IMR-90 (cell line): ENCODE results near the gene CWC27. TPM values are rescaled to one million over a fixed set of nuclear protein-coding genes. Genes with fewer than 3 reads are reported as not detected.
A peak's percentile ranks its signal among the peaks of the same experiment; 100 is the strongest.

ENCODE experiments used
- ATAC-seq: fragments of 200-7000 bp; cut with Tn5 transposase; 2 replicates; pipeline ENCODE4 v1.9.1; 2020; ENCODE audit warnings: low read depth, mild to moderate bottlenecking, moderate library complexity
- BruUV-seq: library from RNA; stranded (reverse); fragments of 400-500 nt; replicated peaks from 2 replicates; lab custom pipeline; 2021; lab: Mats Ljungman, UMichigan
- CTCF ChIA-PET: fragments of 300-600 bp; formaldehyde crosslinking; extraction: SDS; loops from one replicate; lab custom pipeline; 2021; ENCODE audit warnings: antibody characterized with exemption; lab: Yijun Ruan, JAX
- POLR2A ChIA-PET: fragments of 300-600 bp; sonication (Branson Sonifier 250); formaldehyde crosslinking; loops from one replicate; lab custom pipeline; 2022; ENCODE audit warnings: antibody characterized with exemption; ENCODE audit not compliant: unreplicated experiment; lab: Charles Lee
- DNase-seq: peaks from one replicate; pipeline ENCODE4 v3.0.0; 2013
- H2AFZ ChIP-seq: replicated peaks from 2 replicates; pipeline ENCODE3; 2013; ENCODE audit warnings: low read length, mild to moderate bottlenecking; ENCODE audit not compliant: poor library complexity
- H2AK5ac ChIP-seq: 2 replicates; pipeline ENCODE4 v1.6.1; 2013; ENCODE audit warnings: low read depth, low read length, inconsistent platforms
- H2AK9ac ChIP-seq: replicated peaks from 2 replicates; pipeline ENCODE3; 2013; ENCODE audit warnings: mild to moderate bottlenecking, low read depth, low read length, moderate library complexity; ENCODE audit not compliant: poor library complexity
- H2BK120ac ChIP-seq: 2 replicates; pipeline ENCODE4 v1.6.1; 2013; ENCODE audit warnings: low read depth, low read length, inconsistent platforms
- H2BK15ac ChIP-seq: 3 replicates; pipeline ENCODE4 v1.6.1; 2013; ENCODE audit warnings: low read depth, low read length, inconsistent platforms
- H2BK20ac ChIP-seq: 2 replicates; pipeline ENCODE4 v1.6.1; 2013; ENCODE audit warnings: low read depth, mild to moderate bottlenecking, inconsistent platforms, low read length, moderate library complexity
- H2BK5ac ChIP-seq: 2 replicates; pipeline ENCODE4 v1.6.1; 2013; ENCODE audit warnings: mild to moderate bottlenecking, low read depth, low read length, inconsistent platforms; ENCODE audit not compliant: poor library complexity, severe bottlenecking
- H3K14ac ChIP-seq: replicated peaks from 2 replicates; pipeline ENCODE4 v1.6.1; 2013; ENCODE audit warnings: low read depth, low read length, inconsistent platforms
- H3K18ac ChIP-seq: 2 replicates; pipeline ENCODE4 v1.6.1; 2013; ENCODE audit warnings: low read depth, low read length, control low read depth
- H3K23ac ChIP-seq: 2 replicates; pipeline ENCODE4 v1.6.1; 2013; ENCODE audit warnings: low read depth, low read length, inconsistent platforms
- H3K27ac ChIP-seq: 2 replicates; pipeline ENCODE4 v1.5.1; 2013; ENCODE audit warnings: mild to moderate bottlenecking, control low read depth, low read length; ENCODE audit not compliant: insufficient read depth
- H3K27me3 ChIP-seq: 2 replicates; pipeline ENCODE4 v1.6.1; 2013; ENCODE audit warnings: low read length; ENCODE audit not compliant: control insufficient read depth, insufficient read depth
- H3K36me3 ChIP-seq: 2 replicates; pipeline ENCODE4 v1.6.1; 2013; ENCODE audit warnings: low read length, mixed read lengths; ENCODE audit not compliant: control insufficient read depth, insufficient read depth
- H3K4ac ChIP-seq: 2 replicates; pipeline ENCODE4 v1.6.1; 2013; ENCODE audit warnings: low read depth, low read length, inconsistent platforms
- H3K4me1 ChIP-seq: 2 replicates; pipeline ENCODE4 v1.6.1; 2013; ENCODE audit warnings: low read length, mixed read lengths; ENCODE audit not compliant: control insufficient read depth, insufficient read depth
- H3K4me2 ChIP-seq: 2 replicates; pipeline ENCODE4 v1.6.1; 2013; ENCODE audit warnings: low read depth, mild to moderate bottlenecking, control low read depth, low read length, moderate library complexity
- H3K4me3 ChIP-seq: 2 replicates; pipeline ENCODE4 v1.5.1; 2013; ENCODE audit warnings: low read depth, mild to moderate bottlenecking, control low read depth, low read length, moderate library complexity; ENCODE audit not compliant: insufficient read depth
- H3K56ac ChIP-seq: 2 replicates; pipeline ENCODE4 v1.6.1; 2013; ENCODE audit warnings: low read length, inconsistent platforms; ENCODE audit not compliant: insufficient read depth; ENCODE audit errors: extremely low read depth
- H3K79me1 ChIP-seq, 2 experiments: 2 replicates each; pipeline ENCODE4 v1.6.1; 2013; ENCODE audit warnings: low read length in 2 of 2, inconsistent platforms in 1 of 2, low read depth in 1 of 2
- H3K9ac ChIP-seq: 2 replicates; pipeline ENCODE4 v1.6.1; 2013; ENCODE audit warnings: low read depth, low read length, control low read depth
- H3K9me1 ChIP-seq: 2 replicates; pipeline ENCODE4 v1.6.1; 2013; ENCODE audit warnings: low read length, inconsistent platforms; ENCODE audit not compliant: insufficient read depth
- H3K9me3 ChIP-seq: 2 replicates; pipeline ENCODE4 v1.6.1; 2013; ENCODE audit warnings: low read length; ENCODE audit not compliant: control insufficient read depth, insufficient read depth
- H4K20me1 ChIP-seq: 2 replicates; pipeline ENCODE4 v1.6.1; 2013; ENCODE audit warnings: low read length, inconsistent platforms; ENCODE audit not compliant: insufficient read depth
- H4K5ac ChIP-seq: 2 replicates; pipeline ENCODE4 v1.6.1; 2013; ENCODE audit warnings: mild to moderate bottlenecking, low read depth, low read length, control low read depth
- H4K8ac ChIP-seq, 2 experiments: 2 replicates each; pipeline ENCODE4 v1.6.1; 2013; ENCODE audit warnings: low read depth in 2 of 2, low read length in 2 of 2, control low read depth in 1 of 2, inconsistent platforms in 1 of 2
- H4K91ac ChIP-seq: 2 replicates; pipeline ENCODE4 v1.6.1; 2013; ENCODE audit warnings: low read depth, low read length, inconsistent platforms; ENCODE audit not compliant: insufficient read depth
- BHLHE40 ChIP-seq: fragments of 150-350 bp; IDR thresholded peaks from 2 replicates; pipeline ENCODE4 v1.6.1; 2016; ENCODE audit warnings: mild to moderate bottlenecking, low read depth, low read length
- CEBPB ChIP-seq: IDR thresholded peaks from 2 replicates; pipeline ENCODE4 v1.6.1; 2012; ENCODE audit warnings: low read depth, low read length, improper control_type of control experiment
- CHD1 ChIP-seq: IDR thresholded peaks from 2 replicates; pipeline ENCODE4 v1.6.1; 2012; ENCODE audit warnings: low read depth, low read length, improper control_type of control experiment
- CTCF ChIP-seq: conservative IDR thresholded peaks from 2 replicates; pipeline ENCODE4 v1.5.1; 2012; ENCODE audit warnings: mild to moderate bottlenecking, low read depth, low read length, improper control_type of control experiment
- ELK1 ChIP-seq: fragments of 150-350 bp; IDR thresholded peaks from 2 replicates; pipeline ENCODE4 v1.6.1; 2016; ENCODE audit warnings: low read depth, mild to moderate bottlenecking, low read length, moderate library complexity, borderline replicate concordance
- FOS ChIP-seq: fragments of 150-350 bp; IDR thresholded peaks from 2 replicates; pipeline ENCODE4 v1.6.1; 2016; ENCODE audit warnings: low read depth, low read length
- MAFK ChIP-seq: IDR thresholded peaks from 2 replicates; pipeline ENCODE4 v1.6.1; 2012; ENCODE audit warnings: low read depth, low read length, improper control_type of control experiment
- MAZ ChIP-seq: IDR thresholded peaks from 2 replicates; pipeline ENCODE4 v1.6.1; 2012; ENCODE audit warnings: low read depth, mild to moderate bottlenecking, low read length, improper control_type of control experiment, moderate library complexity, borderline replicate concordance
- MXI1 ChIP-seq: IDR thresholded peaks from 2 replicates; pipeline ENCODE4 v1.6.1; 2012; ENCODE audit warnings: low read depth, mild to moderate bottlenecking, low read length, moderate library complexity, borderline replicate concordance
- NFE2L2 ChIP-seq: fragments of 150-350 bp; IDR thresholded peaks from 2 replicates; pipeline ENCODE4 v1.6.1; 2016; ENCODE audit warnings: low read depth, mild to moderate bottlenecking, low read length
- POLR2A ChIP-seq: IDR thresholded peaks from 2 replicates; pipeline ENCODE4 v1.6.1; 2012; ENCODE audit warnings: mild to moderate bottlenecking, low read depth, low read length
- RAD21 ChIP-seq: IDR thresholded peaks from 2 replicates; pipeline ENCODE4 v1.6.1; 2012; ENCODE audit warnings: low read length, improper control_type of control experiment
- RCOR1 ChIP-seq: IDR thresholded peaks from 2 replicates; pipeline ENCODE4 v1.6.1; 2012; ENCODE audit warnings: mild to moderate bottlenecking, low read length, improper control_type of control experiment; ENCODE audit not compliant: insufficient replicate concordance
- RFX5 ChIP-seq: IDR thresholded peaks from 2 replicates; pipeline ENCODE4 v1.8.0; 2012; ENCODE audit warnings: low read depth, mild to moderate bottlenecking, low read length, moderate library complexity
- USF2 ChIP-seq: fragments of 150-350 bp; IDR thresholded peaks from 2 replicates; pipeline ENCODE4 v1.6.1; 2017; ENCODE audit warnings: mild to moderate bottlenecking, antibody characterized with exemption, low read length, low read depth
- WGBS, 2 experiments: methylation state at CpG; one replicate each; pipeline versions ENCODE4 v1.1.5 to v1.1.7; 2013; ENCODE audit warnings: missing lambda C conversion rate in 2 of 2; ENCODE audit not compliant: insufficient read length in 1 of 2; ENCODE audit errors: extremely low coverage in 2 of 2; 5-methylcytosine and 5-hydroxymethylcytosine counted together
- dilution Hi-C: fragments of 300-500 bp; cut with HindIII; formaldehyde crosslinking; loops from one replicate; pipeline ENCODE4 v1.14.3; 2018; ENCODE audit warnings: low sequenced_read_pairs; ENCODE audit not compliant: unreplicated experiment
- in situ Hi-C: fragments of 300-500 bp; cut with MboI; formaldehyde crosslinking; loops from 3 replicates; pipeline ENCODE4 v1.14.3; 2019; ENCODE audit warnings: low sequenced_read_pairs, inconsistent platforms, mixed read lengths
- intact Hi-C: fragments of 100-400 bp; cut with micrococcal nuclease; formaldehyde crosslinking; loops from 2 replicates; pipeline ENCODE4 v1.10.0; 2022
- polyA plus RNA-seq, 3 experiments: library from polyadenylated mRNA; depleted of rRNA; stranded (reverse); fragments of >200 nt; gene quantifications; 2 replicates each; pipeline ENCODE4 v1.2.3, GENCODE V29; 2012; ENCODE audit warnings: low replicate concordance in 1 of 3
- total RNA-seq: library from RNA; depleted of rRNA; stranded (reverse); fragments of >200 nt; gene quantifications from 2 replicates; pipeline ENCODE4 v1.2.3, GENCODE V29; 2012

The CWC27 gene
- total and polyA plus RNA-seq, 2 of the 4 experiments (the other 2 are of a cell fraction): 13.3 to 17.1 TPM

GRCh38 chr5:65055938-65056337 is 287.2 kb downstream of the CWC27 start:
- Histone ChIP-seq H4K20me1 (no peaks in the 10 kb centered on the region), H3K79me1 (no peaks in the 10 kb centered on the region), H3K9me3 (no peaks in the 10 kb centered on the region), H2BK15ac (no peak overlapping the region), H2BK120ac (no peak overlapping the region), H4K91ac (no peak overlapping the region), H3K4me2 (no peak overlapping the region), H3K36me3 (no peaks in the 10 kb centered on the region), H3K4me3 (no peak overlapping the region), H2AK9ac (no peak overlapping the region), H3K23ac (no peak overlapping the region), H3K4me1 (peaks cover 6% of the 10 kb centered on the region; the same call in 1 of the 2 replicates), H4K8ac (no peak overlapping the region), H4K5ac (no peak overlapping the region), H3K27me3 (no peaks in the 10 kb centered on the region), H3K4ac (no peak overlapping the region), H3K9ac (no peak overlapping the region), H2BK20ac (no peak overlapping the region), H3K27ac (no peak overlapping the region), H2AK5ac (no peak overlapping the region), H3K18ac (no peak overlapping the region), H3K14ac (no peak overlapping the region), H3K9me1 (peaks cover 3% of the 10 kb centered on the region; the same call in 1 of the 2 replicates), H2AFZ (no peak overlapping the region), H3K56ac (no peak overlapping the region), H2BK5ac (peak overlapping the region; percentile 30)
- WGBS, 2 experiments: no CpG with 5 or more reads among the region's 1 CpG
- ATAC-seq (no peak), DNase-seq (no peak)
- intact Hi-C loops (no loop called here), in situ Hi-C loops (no loop called here), dilution Hi-C loops (no loop called here)
- no peak for TF ChIP-seq CHD1
- TF ChIP-seq POLR2A: no peak
- TF ChIP-seq NFE2L2: no peak
- TF ChIP-seq RAD21: no peak
- no peak for TF ChIP-seq CTCF
- TF ChIP-seq MAFK: no peak
- TF ChIP-seq RCOR1: no peak
- TF ChIP-seq USF2: no peak
- TF ChIP-seq FOS: no peak
- no peak for TF ChIP-seq MAZ
- TF ChIP-seq ELK1: no peak
- TF ChIP-seq CEBPB: no peak
- TF ChIP-seq RFX5: no peak
- no peak for TF ChIP-seq MXI1
- TF ChIP-seq BHLHE40: no peak
- BruUV-seq: no TSS peak
- CTCF ChIA-PET: no interaction called here
- POLR2A ChIA-PET: no interaction called here
